PC-3 (cell line): ENCODE results near the gene AFF2. TPM values are rescaled to one million over a fixed set of nuclear protein-coding genes. Genes with fewer than 3 reads are reported as not detected.

Experiments used
- ATAC-seq: fragments of 200-7000 bp; cut with Tn5 transposase; 2 replicates; pipeline ENCODE4 v1.9.1; 2020; ENCODE audit warnings: mild to moderate bottlenecking, moderate library complexity
- BruUV-seq: library from RNA; stranded (reverse); fragments of 400-500 nt; replicated peaks from 2 replicates; lab custom pipeline; 2021; lab: Mats Ljungman, UMichigan
- CTCF ChIA-PET: fragments of 300-600 bp; sonication (Branson Sonifier 250); formaldehyde crosslinking; loops from one replicate; lab custom pipeline; 2022; ENCODE audit warnings: antibody characterized with exemption; lab: Charles Lee
- POLR2A ChIA-PET: fragments of 300-600 bp; sonication (Branson Sonifier 250); formaldehyde crosslinking; loops from one replicate; lab custom pipeline; 2022; ENCODE audit warnings: antibody characterized with exemption; ENCODE audit not compliant: unreplicated experiment; lab: Charles Lee
- DNase-seq: peaks from one replicate; pipeline ENCODE4 v3.0.0-alpha.2; 2015
- H2AFZ ChIP-seq: fragments of 300-600 bp; sonication (generic); 2 replicates; pipeline ENCODE4 v1.6.0; 2016; ENCODE audit warnings: antibody characterized with exemption, low read length
- H3F3A ChIP-seq: fragments of 300-600 bp; sonication (generic); one replicate; pipeline ENCODE4 v1.6.0; 2017; ENCODE audit warnings: antibody characterized with exemption, low read length, control low read depth, mild to moderate bottlenecking; ENCODE audit not compliant: unreplicated experiment
- H3K27ac ChIP-seq: fragments of 300-600 bp; sonication (generic); 2 replicates; pipeline ENCODE4 v1.5.1; 2016; ENCODE audit warnings: mild to moderate bottlenecking, low read length
- H3K27me3 ChIP-seq: fragments of 300-600 bp; sonication (generic); 2 replicates; pipeline ENCODE4 v1.6.1; 2016; ENCODE audit warnings: low read length, mixed read lengths
- H3K36me3 ChIP-seq: fragments of 300-600 bp; sonication (generic); 2 replicates; pipeline ENCODE4 v1.6.1; 2016; ENCODE audit warnings: low read depth, mixed run types, low read length, mixed read lengths
- H3K4me1 ChIP-seq: fragments of 300-600 bp; sonication (generic); 2 replicates; pipeline ENCODE4 v1.5.1; 2016; ENCODE audit warnings: low read length; ENCODE audit not compliant: insufficient read depth
- H3K4me2 ChIP-seq: fragments of 300-600 bp; sonication (generic); 2 replicates; pipeline ENCODE4 v1.6.0; 2016; ENCODE audit warnings: low read length
- H3K4me3 ChIP-seq: fragments of 300-600 bp; sonication (generic); 2 replicates; pipeline ENCODE4 v1.5.1; 2016; ENCODE audit warnings: mild to moderate bottlenecking, low read length, mixed read lengths
- H3K79me2 ChIP-seq: fragments of 300-600 bp; sonication (generic); 2 replicates; pipeline ENCODE4 v1.6.1; 2017; ENCODE audit warnings: low read length, mixed read lengths
- H3K9ac ChIP-seq: fragments of 300-600 bp; sonication (generic); 2 replicates; pipeline ENCODE4 v1.6.0; 2016; ENCODE audit warnings: mild to moderate bottlenecking, low read length
- H3K9me2 ChIP-seq: fragments of 300-600 bp; sonication (generic); replicated peaks from 2 replicates; pipeline ENCODE4 v1.6.1; 2016; ENCODE audit warnings: mixed run types, low read length, mixed read lengths
- H3K9me3 ChIP-seq: fragments of 300-600 bp; sonication (generic); 2 replicates; pipeline ENCODE4 v1.6.1; 2016; ENCODE audit warnings: low read length, mixed read lengths
- H4K20me1 ChIP-seq: fragments of 300-600 bp; sonication (generic); 2 replicates; pipeline ENCODE4 v1.6.1; 2016; ENCODE audit warnings: low read length, mixed read lengths
- EZH2 ChIP-seq: fragments of 300-600 bp; sonication (generic); IDR thresholded peaks from one replicate; pipeline ENCODE4 v1.6.1; 2017; ENCODE audit warnings: antibody characterized with exemption, mild to moderate bottlenecking, low read length; ENCODE audit not compliant: unreplicated experiment
- EZH2phosphoT487 ChIP-seq: fragments of 300-600 bp; sonication (generic); IDR thresholded peaks from 2 replicates; pipeline ENCODE4 v1.6.1; 2018; ENCODE audit warnings: mild to moderate bottlenecking, antibody characterized with exemption, low read length, borderline replicate concordance
- intact Hi-C: fragments of 100-400 bp; cut with micrococcal nuclease; formaldehyde crosslinking; loops from 2 replicates; pipeline ENCODE4 v1.9.0; 2023
- total RNA-seq: library from RNA; depleted of rRNA; stranded (reverse); fragments of >200 nt; gene quantifications from 2 replicates; pipeline ENCODE4 v1.2.3, GENCODE V29; 2014
- TF ChIP-seq, protein P1 (sequence below): fragments of 300-600 bp; sonication (generic); conservative IDR thresholded peaks from 2 replicates; pipeline ENCODE4 v1.5.1; 2017; ENCODE audit warnings: antibody characterized with exemption, low read depth, mild to moderate bottlenecking, low read length

AFF2 gene
- total RNA-seq, 1 experiment from 2014 or later, result not detected

DNA sequence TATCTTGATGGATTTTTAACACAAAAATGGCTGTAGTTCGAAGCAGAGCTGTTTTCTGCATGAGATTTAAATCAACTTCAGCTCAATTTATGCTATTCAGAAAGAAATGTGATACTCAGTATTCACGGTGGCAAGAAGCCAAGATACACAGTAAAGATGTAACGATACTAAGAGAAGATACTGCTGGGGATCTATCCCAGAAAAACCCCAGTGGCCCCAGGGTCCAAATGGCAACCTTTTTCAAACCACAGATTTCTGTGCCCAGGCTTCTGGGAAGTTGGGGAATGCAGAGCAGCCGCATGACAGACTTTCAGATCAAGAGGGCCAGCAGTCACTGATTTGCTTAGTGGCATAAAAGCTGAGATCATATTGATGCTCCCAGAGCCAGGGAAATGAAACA lies 353.9 kb downstream of the AFF2 start:
- Histone ChIP-seq H3K9me2 (no peaks in the 10 kb centered on the region), H3K27ac (no peak overlapping the region), H3K36me3 (no peaks in the 10 kb centered on the region), H3F3A (no peaks in the 10 kb centered on the region), H4K20me1 (no peaks in the 10 kb centered on the region), H3K4me3 (no peak overlapping the region), H3K27me3 (no peaks in the 10 kb centered on the region), H2AFZ (no peak overlapping the region), H3K4me2 (no peak overlapping the region), H3K9me3 (no peaks in the 10 kb centered on the region), H3K79me2 (no peaks in the 10 kb centered on the region), H3K9ac (no peak overlapping the region), H3K4me1 (no peaks in the 10 kb centered on the region)
- no TSS peak for BruUV-seq
- ATAC-seq (no peak), DNase-seq (no peak)
- TF ChIP-seq, protein P1, sequence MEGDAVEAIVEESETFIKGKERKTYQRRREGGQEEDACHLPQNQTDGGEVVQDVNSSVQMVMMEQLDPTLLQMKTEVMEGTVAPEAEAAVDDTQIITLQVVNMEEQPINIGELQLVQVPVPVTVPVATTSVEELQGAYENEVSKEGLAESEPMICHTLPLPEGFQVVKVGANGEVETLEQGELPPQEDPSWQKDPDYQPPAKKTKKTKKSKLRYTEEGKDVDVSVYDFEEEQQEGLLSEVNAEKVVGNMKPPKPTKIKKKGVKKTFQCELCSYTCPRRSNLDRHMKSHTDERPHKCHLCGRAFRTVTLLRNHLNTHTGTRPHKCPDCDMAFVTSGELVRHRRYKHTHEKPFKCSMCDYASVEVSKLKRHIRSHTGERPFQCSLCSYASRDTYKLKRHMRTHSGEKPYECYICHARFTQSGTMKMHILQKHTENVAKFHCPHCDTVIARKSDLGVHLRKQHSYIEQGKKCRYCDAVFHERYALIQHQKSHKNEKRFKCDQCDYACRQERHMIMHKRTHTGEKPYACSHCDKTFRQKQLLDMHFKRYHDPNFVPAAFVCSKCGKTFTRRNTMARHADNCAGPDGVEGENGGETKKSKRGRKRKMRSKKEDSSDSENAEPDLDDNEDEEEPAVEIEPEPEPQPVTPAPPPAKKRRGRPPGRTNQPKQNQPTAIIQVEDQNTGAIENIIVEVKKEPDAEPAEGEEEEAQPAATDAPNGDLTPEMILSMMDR, result no peak
- TF ChIP-seq EZH2phosphoT487 (no peak), EZH2 (no peak)
- POLR2A ChIA-PET, result no interaction called here
- intact Hi-C loops, result no loop called here
- CTCF ChIA-PET, result no interaction called here

DNA sequence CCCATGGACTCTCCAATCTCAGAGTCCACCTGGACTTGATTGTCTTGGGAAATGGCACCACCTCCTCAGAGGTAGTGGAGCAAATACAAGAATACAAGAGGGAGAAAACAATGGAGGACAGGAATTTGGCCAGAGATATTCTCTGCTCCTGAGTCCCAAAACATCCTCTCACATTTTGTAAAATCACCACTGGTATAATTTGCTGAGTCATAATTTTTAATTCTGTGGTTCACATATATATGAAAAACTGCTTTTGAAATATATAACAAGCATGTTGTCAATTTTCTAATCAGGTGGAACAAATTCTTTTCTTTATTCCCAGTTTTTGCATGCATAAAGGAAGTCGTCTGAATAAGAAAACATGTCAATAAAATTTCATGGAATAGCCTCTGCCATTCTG lies 356.1 kb downstream of the AFF2 start:
- BruUV-seq, result no TSS peak
- ChIA-PET POLR2A (no interaction called here), CTCF (no interaction called here)
- H3K9me3 ChIP-seq, result no peaks in the 10 kb centered on the region
- H3K27me3 ChIP-seq, result no peaks in the 10 kb centered on the region
- no peaks in the 10 kb centered on the region for H3F3A ChIP-seq
- no peak overlapping the region for H3K4me2 ChIP-seq
- ATAC-seq (no peak), DNase-seq (no peak)
- no peak overlapping the region for H3K9ac ChIP-seq
- H3K4me3 ChIP-seq, result no peak overlapping the region
- H3K36me3 ChIP-seq, result no peaks in the 10 kb centered on the region
- no peaks in the 10 kb centered on the region for H3K79me2 ChIP-seq
- H3K27ac ChIP-seq, result no peak overlapping the region
- intact Hi-C loops, result no loop called here
- H3K4me1 ChIP-seq, result no peaks in the 10 kb centered on the region
- H4K20me1 ChIP-seq, result no peaks in the 10 kb centered on the region
- H3K9me2 ChIP-seq, result no peaks in the 10 kb centered on the region
- TF ChIP-seq EZH2, result no peak
- TF ChIP-seq, protein P1, result no peak
- TF ChIP-seq EZH2phosphoT487, result no peak
- no peak overlapping the region for H2AFZ ChIP-seq

DNA sequence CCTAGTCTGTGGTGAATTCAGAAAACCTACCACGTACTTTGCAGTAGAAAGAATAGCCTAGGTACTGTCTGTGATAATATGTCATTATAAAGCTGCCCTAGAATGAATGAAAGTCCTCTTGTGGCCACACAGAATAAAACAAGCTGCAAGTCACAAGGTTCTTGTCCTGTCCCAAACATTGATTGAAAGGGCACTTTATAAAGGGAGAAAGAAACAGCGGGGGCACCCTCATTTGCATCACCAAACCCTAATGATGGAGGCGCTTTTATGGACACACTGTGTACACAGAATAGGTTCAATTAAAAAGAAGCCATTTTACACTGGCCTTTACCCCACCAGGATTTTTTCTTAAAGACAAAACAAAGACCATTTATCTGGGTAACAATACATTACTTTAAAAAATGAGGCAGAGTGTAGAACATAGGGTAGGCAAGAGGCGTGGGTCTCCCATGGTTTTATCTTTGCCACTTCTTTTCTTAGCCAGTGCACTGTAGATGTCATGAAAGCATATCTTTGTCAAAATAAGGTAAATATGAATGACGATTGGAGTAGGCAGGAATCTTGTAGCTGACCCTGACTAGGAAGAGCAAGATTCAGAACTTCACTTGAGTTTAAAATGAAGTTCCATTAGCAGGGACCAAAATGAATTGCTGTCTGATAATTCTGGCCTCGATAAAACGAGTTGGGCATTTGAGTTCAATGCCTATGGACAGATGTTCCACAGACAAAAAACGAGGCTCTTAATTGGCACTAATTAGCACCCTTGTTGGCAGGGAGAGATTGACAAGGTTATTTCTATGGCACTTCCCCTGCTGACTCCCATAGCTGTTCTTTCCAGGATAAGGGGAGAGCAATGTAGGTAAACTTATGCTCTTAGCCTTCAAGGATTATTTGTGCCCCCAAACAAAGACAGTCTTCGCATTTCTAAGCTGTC lies 365.1 kb downstream of the AFF2 start:
- intact Hi-C loops, result no loop called here
- Histone ChIP-seq H3K9me2 (no peaks in the 10 kb centered on the region), H3K9me3 (no peaks in the 10 kb centered on the region), H3K79me2 (no peaks in the 10 kb centered on the region), H3K36me3 (no peaks in the 10 kb centered on the region), H3K4me1 (no peaks in the 10 kb centered on the region), H3K4me3 (no peak overlapping the region), H3K27me3 (no peaks in the 10 kb centered on the region), H2AFZ (no peak overlapping the region), H4K20me1 (no peaks in the 10 kb centered on the region), H3F3A (no peaks in the 10 kb centered on the region), H3K4me2 (no peak overlapping the region), H3K9ac (no peak overlapping the region), H3K27ac (no peak overlapping the region)
- no peak for DNase-seq
- POLR2A ChIA-PET, result no interaction called here
- CTCF ChIA-PET, result no interaction called here
- BruUV-seq, result no TSS peak
- no peak for TF ChIP-seq EZH2phosphoT487
- TF ChIP-seq, protein P1, result no peak
- no peak for TF ChIP-seq EZH2
- no peak for ATAC-seq
